ENCODE data around the gene TSPEAR. TPM values are rescaled to one million over a fixed set of nuclear protein-coding genes. Genes with fewer than 3 reads are reported as not detected.
"Not testable (repeated sequence)": the region's sequence is repeated elsewhere in the genome, so short reads cannot be mapped to it uniquely, and the experiment has no call there.

TSPEAR gene
- total RNA-seq, 1 donor from 2014 or later, result not detected

GRCh38 chr21:44686843-44687561 is 24.4 kb downstream of the TSPEAR start:
- Mint-ChIP-seq H3K4me3 (ENCODE audit: low read depth) (no peak overlapping the region), H3K4me1 (ENCODE audit: low read depth) (peaks cover 17% of the 10 kb centered on the region), H3K27me3 (peaks cover 56% of the 10 kb centered on the region), H3K9me3 (ENCODE audit: low read depth) (peaks cover 4% of the 10 kb centered on the region), H3K27ac (peak overlapping the region; percentile 84), H3K36me3 (ENCODE audit: insufficient read depth) (no peaks in the 10 kb centered on the region)
- DNase-seq (ENCODE audit: low spot score, unreplicated experiment), result no peak
- TF ChIP-seq CTCF (IDR thresholded peaks at IDR 0.05; ENCODE audit: unreplicated experiment), result no peak

GRCh38 chr21:44686000-44686781 is 25.2 kb downstream of the TSPEAR start:
- H3K9me3 Mint-ChIP-seq (ENCODE audit: low read depth), result no peaks in the 10 kb centered on the region
- TF ChIP-seq CTCF (IDR thresholded peaks at IDR 0.05; ENCODE audit: unreplicated experiment), result peak; percentile 32
- peaks cover 59% of the 10 kb centered on the region for H3K27me3 Mint-ChIP-seq
- H3K27ac Mint-ChIP-seq, result peak overlapping the region; percentile 33
- H3K4me3 Mint-ChIP-seq (ENCODE audit: low read depth), result no peak overlapping the region
- peaks cover 17% of the 10 kb centered on the region for H3K4me1 Mint-ChIP-seq (ENCODE audit: low read depth)
- DNase-seq (ENCODE audit: low spot score, unreplicated experiment), result no peak
- H3K36me3 Mint-ChIP-seq (ENCODE audit: insufficient read depth), result no peaks in the 10 kb centered on the region

GRCh38 chr21:44685050-44685449 is 26.3 kb downstream of the TSPEAR start:
- H3K27ac Mint-ChIP-seq; H3K36me3 Mint-ChIP-seq (ENCODE audit: insufficient read depth); DNase-seq (ENCODE audit: low spot score, unreplicated experiment); H3K9me3 Mint-ChIP-seq (ENCODE audit: low read depth); H3K4me3 Mint-ChIP-seq (ENCODE audit: low read depth): not testable (repeated sequence)
- Mint-ChIP-seq H3K27me3 (peaks cover 62% of the 10 kb centered on the region), H3K4me1 (ENCODE audit: low read depth) (peaks cover 17% of the 10 kb centered on the region)

GRCh38 chr21:44684483-44684882 is 26.9 kb downstream of the TSPEAR start:
- H3K36me3 Mint-ChIP-seq (ENCODE audit: insufficient read depth), result no peaks in the 10 kb centered on the region
- no peaks in the 10 kb centered on the region for H3K9me3 Mint-ChIP-seq (ENCODE audit: low read depth)
- no peak for DNase-seq (ENCODE audit: low spot score, unreplicated experiment)
- no peak for TF ChIP-seq CTCF (IDR thresholded peaks at IDR 0.05; ENCODE audit: unreplicated experiment)
- no peak overlapping the region for H3K4me3 Mint-ChIP-seq (ENCODE audit: low read depth)
- H3K27ac Mint-ChIP-seq, result no peak overlapping the region
- peaks cover 64% of the 10 kb centered on the region for H3K27me3 Mint-ChIP-seq
- H3K4me1 Mint-ChIP-seq (ENCODE audit: low read depth), result peaks cover 17% of the 10 kb centered on the region

GRCh38 chr21:44684077-44684476 is 27.3 kb downstream of the TSPEAR start:
- Mint-ChIP-seq H3K9me3 (ENCODE audit: low read depth) (no peaks in the 10 kb centered on the region), H3K27ac (no peak overlapping the region), H3K4me3 (ENCODE audit: low read depth) (no peak overlapping the region), H3K36me3 (ENCODE audit: insufficient read depth) (no peaks in the 10 kb centered on the region), H3K27me3 (peaks cover 64% of the 10 kb centered on the region), H3K4me1 (ENCODE audit: low read depth) (peaks cover 17% of the 10 kb centered on the region)
- DNase-seq (ENCODE audit: low spot score, unreplicated experiment), result no peak
- TF ChIP-seq CTCF (IDR thresholded peaks at IDR 0.05; ENCODE audit: unreplicated experiment), result no peak
